Transverse colon (tissue), 4 donors: ENCODE measurements around the gene STK11IP. TPM values are rescaled to one million over a fixed set of nuclear protein-coding genes. Genes with fewer than 3 reads are reported as not detected.

ENCODE experiments used
- DNase-seq: peaks from one replicate; pipeline ENCODE4 v3.0.0-alpha.2; 2019
- H3K27ac ChIP-seq, 4 donors: fragments of 200-600 bp; sonication (generic); 2 replicates each; pipeline ENCODE4 v1.5.1; 2016 to 2018; ENCODE audit warnings: inconsistent platforms in 4 of 4
- H3K27me3 ChIP-seq: fragments of 200-600 bp; sonication (generic); 2 replicates; pipeline ENCODE4 v1.5.1; 2017; ENCODE audit warnings: inconsistent platforms
- H3K36me3 ChIP-seq, 4 donors: fragments of 200-600 bp; sonication (generic); 2 replicates each; pipeline ENCODE4 v1.5.1; 2017 to 2019; ENCODE audit warnings: inconsistent platforms in 4 of 4
- H3K4me1 ChIP-seq, 4 donors: fragments of 200-600 bp; sonication (generic); 2 replicates each; pipeline ENCODE4 v1.5.1; 2017 to 2020; ENCODE audit warnings: inconsistent platforms in 4 of 4
- H3K4me3 ChIP-seq, 4 donors: fragments of 200-600 bp; sonication (generic); 1 replicate in 1 of 4; 2 replicates in 3 of 4; pipeline versions ENCODE4 v1.5.1 to v1.6.1; 2017 to 2019; ENCODE audit warnings: inconsistent platforms in 4 of 4
- H3K9me3 ChIP-seq, 2 donors: fragments of 200-600 bp; sonication (generic); 2 replicates each; pipeline ENCODE4 v1.5.1; 2017 to 2019; ENCODE audit warnings: inconsistent platforms in 2 of 2
- EP300 ChIP-seq: sonication (generic); formaldehyde crosslinking; IDR thresholded peaks from one replicate; pipeline ENCODE4 v1.6.1; 2017; ENCODE audit warnings: antibody characterized with exemption, low read depth
- POLR2A ChIP-seq: fragments of 450-650 bp; IDR thresholded peaks from one replicate; pipeline ENCODE4 v1.6.1; 2016; ENCODE audit warnings: antibody characterized with exemption, mild to moderate bottlenecking, moderate library complexity
- POLR2AphosphoS5 ChIP-seq, 3 donors: sonication (generic); formaldehyde crosslinking; IDR thresholded peaks; one replicate each; pipeline ENCODE4 v1.6.1; 2016; ENCODE audit warnings: antibody characterized with exemption in 3 of 3
- WGBS, 2 donors: methylation state at CpG; one replicate each; pipeline ENCODE4 v1.1.5; 2018; ENCODE audit warnings: low coverage in 1 of 2; 5-methylcytosine and 5-hydroxymethylcytosine counted together
- in situ Hi-C, 4 donors: fragments of 200-750 bp; cut with MboI; loops; one replicate each; pipeline versions ENCODE4 v1.15.0 to v1.15.1; 2017; ENCODE audit warnings: low sequenced_read_pairs in 3 of 4, low pct_ligation_motif_present in 1 of 4, low pct_unique_long_range_greater_than_20kb in 1 of 4
- intact Hi-C: fragments of 100-400 bp; cut with DNase I; formaldehyde crosslinking; loops from one replicate; pipeline ENCODE4 v1.15.1; 2023; ENCODE audit warnings: low total_unique reads
- total RNA-seq, 4 donors: library from RNA; depleted of rRNA; stranded (reverse); fragments of >200 nt; gene quantifications; one replicate each; pipeline ENCODE4 v1.1.0, GENCODE V29; 2016
- TF ChIP-seq, protein P1 (sequence below), 5 experiments: fragments of 200-600 bp in 3 of 5; fragments of 450-650 bp in 2 of 5; sonication (generic) in 3 of 5; IDR thresholded peaks; 1 replicate in 2 of 5; 2 replicates in 3 of 5; pipeline ENCODE4 v1.5.1; 2016 to 2017; ENCODE audit warnings: antibody characterized with exemption in 5 of 5, inconsistent platforms in 3 of 5, mild to moderate bottlenecking in 2 of 5, moderate library complexity in 1 of 5

STK11IP gene
- total RNA-seq, 4 donors from 2014 or later = 16.2 to 117 (median 38.2) TPM

- intact Hi-C loops (loop anchor here (5.0 kb wide), 1 partner anchor 88 kb away; no protein-coding TSS in a partner anchor), in situ Hi-C loops (no loop called here)
- Histone ChIP-seq H3K36me3 (no peaks in the 10 kb centered on the region), H3K27ac (no peak overlapping the region), H3K9me3 (no peaks in the 10 kb centered on the region), H3K27me3 (peaks cover 32% of the 10 kb centered on the region), H3K4me1 (peaks cover 5 to 19% (median 12%) of the 10 kb centered on the region in 4 donors), H3K4me3 (no peak overlapping the region)
- 88% methylated on average over 7 of the region's 15 CpGs; no CpG with 5 or more reads in 1 of the 2 donors for WGBS, 2 donors
- DNase-seq = no peak
- no peak for TF ChIP-seq POLR2AphosphoS5 (IDR thresholded peaks at IDR 0.05)
- TF ChIP-seq, protein P1, sequence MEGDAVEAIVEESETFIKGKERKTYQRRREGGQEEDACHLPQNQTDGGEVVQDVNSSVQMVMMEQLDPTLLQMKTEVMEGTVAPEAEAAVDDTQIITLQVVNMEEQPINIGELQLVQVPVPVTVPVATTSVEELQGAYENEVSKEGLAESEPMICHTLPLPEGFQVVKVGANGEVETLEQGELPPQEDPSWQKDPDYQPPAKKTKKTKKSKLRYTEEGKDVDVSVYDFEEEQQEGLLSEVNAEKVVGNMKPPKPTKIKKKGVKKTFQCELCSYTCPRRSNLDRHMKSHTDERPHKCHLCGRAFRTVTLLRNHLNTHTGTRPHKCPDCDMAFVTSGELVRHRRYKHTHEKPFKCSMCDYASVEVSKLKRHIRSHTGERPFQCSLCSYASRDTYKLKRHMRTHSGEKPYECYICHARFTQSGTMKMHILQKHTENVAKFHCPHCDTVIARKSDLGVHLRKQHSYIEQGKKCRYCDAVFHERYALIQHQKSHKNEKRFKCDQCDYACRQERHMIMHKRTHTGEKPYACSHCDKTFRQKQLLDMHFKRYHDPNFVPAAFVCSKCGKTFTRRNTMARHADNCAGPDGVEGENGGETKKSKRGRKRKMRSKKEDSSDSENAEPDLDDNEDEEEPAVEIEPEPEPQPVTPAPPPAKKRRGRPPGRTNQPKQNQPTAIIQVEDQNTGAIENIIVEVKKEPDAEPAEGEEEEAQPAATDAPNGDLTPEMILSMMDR (IDR thresholded peaks at IDR 0.05) = no peak
- TF ChIP-seq POLR2A = no peak
- TF ChIP-seq EP300 = no peak
Observed at GRCh38 chr2:219554350-219554749, 43.3 kb upstream of the STK11IP start.

- Histone ChIP-seq H3K27me3 (peaks cover 26% of the 10 kb centered on the region), H3K9me3 (no peaks in the 10 kb centered on the region), H3K36me3 (no peaks in the 10 kb centered on the region), H3K4me3 (no peak overlapping the region), H3K4me1 (peaks cover 5 to 24% (median 13%) of the 10 kb centered on the region in 4 donors), H3K27ac (no peak overlapping the region)
- in situ Hi-C loops (no loop called here), intact Hi-C loops (no loop called here)
- DNase-seq = no peak
- 74 to 92% methylated on average over 3 to 18 of the region's 20 CpGs for WGBS, 2 donors
- TF ChIP-seq POLR2AphosphoS5 (IDR thresholded peaks at IDR 0.05) (no peak), EP300 (no peak), POLR2A (no peak)
- TF ChIP-seq, protein P1 (IDR thresholded peaks at IDR 0.05) = no peak
Observed at GRCh38 chr2:219555956-219556355, 41.7 kb upstream of the STK11IP start.

DNA sequence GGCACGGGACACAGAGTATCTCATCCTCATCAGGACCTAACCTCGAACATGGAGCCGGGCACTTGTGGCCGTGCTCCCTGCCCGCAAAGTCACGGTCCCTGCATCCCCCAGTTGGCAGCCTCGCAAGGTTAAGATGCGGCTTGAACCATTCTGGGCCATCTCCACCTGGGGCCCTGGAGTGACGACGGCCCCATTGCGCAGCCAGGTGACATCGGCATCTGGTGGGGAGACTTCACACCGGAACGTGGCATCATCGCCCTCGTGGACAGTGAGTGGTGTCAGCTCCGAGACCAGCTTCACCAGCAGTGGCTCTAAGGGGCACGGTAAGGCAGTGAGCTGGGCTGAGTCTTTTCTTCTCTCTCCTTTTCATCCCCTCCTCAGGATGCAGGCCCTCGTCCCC, 41.2 kb upstream of the STK11IP start:
- in situ Hi-C loops (no loop called here), intact Hi-C loops (no loop called here)
- H3K36me3 ChIP-seq = no peaks in the 10 kb centered on the region
- TF ChIP-seq, protein P1 (IDR thresholded peaks at IDR 0.05) = no peak
- TF ChIP-seq EP300 = no peak
- TF ChIP-seq POLR2A = no peak
- TF ChIP-seq POLR2AphosphoS5 (IDR thresholded peaks at IDR 0.05) = no peak
- H3K27ac ChIP-seq = no peak overlapping the region
- no peak overlapping the region for H3K4me3 ChIP-seq
- H3K9me3 ChIP-seq = no peaks in the 10 kb centered on the region
- peaks cover 22% of the 10 kb centered on the region for H3K27me3 ChIP-seq
- no peak for DNase-seq
- H3K4me1 ChIP-seq = peaks cover 5 to 22% (median 13%) of the 10 kb centered on the region in 4 donors
- 92% methylated on average over 19 of the region's 19 CpGs; no CpG with 5 or more reads in 1 of the 2 donors for WGBS, 2 donors

DNA sequence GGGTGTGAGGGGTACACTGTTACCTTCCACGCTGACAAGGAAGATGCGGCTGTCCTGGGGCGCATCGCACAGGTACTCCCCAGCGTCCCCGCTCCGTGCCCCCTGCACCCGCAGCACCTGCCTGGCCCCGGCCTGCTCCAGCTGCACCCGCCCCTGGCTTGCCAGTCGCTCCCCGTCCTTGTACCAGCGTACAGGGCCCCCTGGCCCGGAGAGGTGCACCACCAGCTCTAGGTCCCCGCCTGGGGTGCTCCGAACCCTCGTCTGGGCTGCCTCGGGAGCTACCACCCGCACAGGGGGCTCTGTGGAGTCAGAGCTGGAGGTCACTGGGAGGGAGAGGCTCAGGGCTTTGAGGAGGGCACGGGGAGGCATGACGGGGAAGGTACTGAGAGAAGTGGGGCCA, 40.3 kb upstream of the STK11IP start:
- Histone ChIP-seq H3K4me3 (no peak overlapping the region), H3K27ac (no peak overlapping the region), H3K9me3 (no peaks in the 10 kb centered on the region), H3K27me3 (peaks cover 13% of the 10 kb centered on the region), H3K4me1 (peaks cover 0 to 13% (median 9%) of the 10 kb centered on the region in 4 donors), H3K36me3 (no peaks in the 10 kb centered on the region)
- no peak for DNase-seq
- intact Hi-C loops (no loop called here), in situ Hi-C loops (no loop called here)
- 91 to 100% methylated on average over 3 to 21 of the region's 21 CpGs for WGBS, 2 donors
- no peak for TF ChIP-seq EP300
- TF ChIP-seq, protein P1 (IDR thresholded peaks at IDR 0.05) = no peak
- no peak for TF ChIP-seq POLR2A
- TF ChIP-seq POLR2AphosphoS5 (IDR thresholded peaks at IDR 0.05) = no peak
